Left ventricle myocardium inferior (tissue), 1 donor: ENCODE measurements around the gene LSMEM2. TPM values are rescaled to one million over a fixed set of nuclear protein-coding genes. Genes with fewer than 3 reads are reported as not detected.
"Not testable (repeated sequence)": the region's sequence is repeated elsewhere in the genome, so short reads cannot be mapped to it uniquely, and the experiment has no call there.

Source experiments
- DNase-seq: peaks from one replicate; pipeline ENCODE4 v3.0.0-alpha.2; 2020
- H3K27ac ChIP-seq: fragments of 200-600 bp; replicated peaks from 2 replicates; pipeline ENCODE4 v1.8.0; 2021
- H3K27me3 ChIP-seq: fragments of 200-600 bp; 2 replicates; pipeline ENCODE4 v1.8.0; 2021; ENCODE audit warnings: low read depth
- H3K36me3 ChIP-seq: fragments of 200-600 bp; 2 replicates; pipeline ENCODE4 v1.8.0; 2021
- H3K4me1 ChIP-seq: fragments of 200-600 bp; 2 replicates; pipeline ENCODE4 v1.8.0; 2021
- H3K4me3 ChIP-seq: fragments of 200-600 bp; 2 replicates; pipeline ENCODE4 v1.8.0; 2021; ENCODE audit warnings: mild to moderate bottlenecking, moderate library complexity
- H3K9me3 ChIP-seq: fragments of 200-600 bp; replicated peaks from 2 replicates; pipeline ENCODE4 v1.8.0; 2021
- CTCF ChIP-seq: fragments of 200-600 bp; IDR thresholded peaks from 2 replicates; pipeline ENCODE4 v1.8.0; 2021; ENCODE audit warnings: antibody characterized with exemption, mild to moderate bottlenecking, borderline replicate concordance
- intact Hi-C: fragments of 100-400 bp; cut with micrococcal nuclease; formaldehyde crosslinking; loops from one replicate; pipeline ENCODE4 v1.11.0; 2022
- total RNA-seq: library from RNA; stranded (reverse); fragmentation: NEBNext Ultra II Directional; extraction: Animal tissue kit (Norgen Biotek cat#: 25700); gene quantifications from one replicate; pipeline ENCODE4 v1.2.1, GENCODE V29; 2021
- donor health status: DM: no; HTN: yes; CAD: no; lungs with severe emphysema.

LSMEM2 gene
- total RNA-seq, 1 donor from 2014 or later, result 27.7 TPM

DNA sequence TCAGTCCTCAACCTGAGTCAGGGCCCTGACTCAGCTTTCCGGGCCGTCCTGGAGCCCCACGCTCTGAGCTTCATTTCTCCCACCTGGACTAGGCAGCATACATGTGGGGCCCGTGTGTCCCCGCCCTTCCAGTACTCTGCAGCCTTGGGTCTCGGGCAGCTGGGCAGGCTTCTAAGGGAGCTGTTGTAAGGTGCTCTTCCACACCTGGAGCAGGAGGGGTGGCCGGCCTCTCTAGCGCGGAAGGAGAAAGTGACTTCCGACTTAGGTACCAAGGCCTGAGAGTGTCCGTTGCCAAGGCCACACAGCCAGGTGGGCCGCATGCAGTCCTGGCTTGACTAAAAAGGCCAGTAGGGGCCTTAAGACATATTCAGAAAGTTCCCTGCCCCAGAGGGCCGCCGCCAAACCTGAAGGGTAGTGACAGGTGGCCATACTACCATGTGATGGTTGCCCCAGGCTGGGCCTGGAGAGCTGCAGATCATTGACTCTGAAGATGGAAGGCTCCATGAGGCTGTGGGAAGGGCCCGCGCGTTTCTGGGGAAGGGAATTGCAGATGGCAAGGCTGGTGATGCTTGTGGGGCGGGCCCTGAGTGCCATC lies 19.4 kb upstream of the LSMEM2 start:
- Histone ChIP-seq H3K27ac (peak overlapping the region; percentile 99), H3K4me1 (peaks cover 81% of the 10 kb centered on the region), H3K27me3 (no peaks in the 10 kb centered on the region), H3K9me3 (peaks cover 6% of the 10 kb centered on the region), H3K36me3 (peaks cover 38% of the 10 kb centered on the region), H3K4me3 (peak overlapping the region; percentile 79)
- no peak for DNase-seq
- TF ChIP-seq CTCF, result no peak
- intact Hi-C loops, result no loop called here

GRCh38 chr3:50260027-50260941 lies 18.6 kb upstream of the LSMEM2 start:
- peak overlapping the region; percentile 99 for H3K27ac ChIP-seq
- no peaks in the 10 kb centered on the region for H3K27me3 ChIP-seq
- H3K4me1 ChIP-seq, result peaks cover 81% of the 10 kb centered on the region
- peaks cover 33% of the 10 kb centered on the region for H3K36me3 ChIP-seq
- intact Hi-C loops, result no loop called here
- peak; percentile 98 for TF ChIP-seq CTCF
- peak; percentile 95 for DNase-seq
- peaks cover 6% of the 10 kb centered on the region for H3K9me3 ChIP-seq
- peak overlapping the region; percentile 79 for H3K4me3 ChIP-seq

DNA sequence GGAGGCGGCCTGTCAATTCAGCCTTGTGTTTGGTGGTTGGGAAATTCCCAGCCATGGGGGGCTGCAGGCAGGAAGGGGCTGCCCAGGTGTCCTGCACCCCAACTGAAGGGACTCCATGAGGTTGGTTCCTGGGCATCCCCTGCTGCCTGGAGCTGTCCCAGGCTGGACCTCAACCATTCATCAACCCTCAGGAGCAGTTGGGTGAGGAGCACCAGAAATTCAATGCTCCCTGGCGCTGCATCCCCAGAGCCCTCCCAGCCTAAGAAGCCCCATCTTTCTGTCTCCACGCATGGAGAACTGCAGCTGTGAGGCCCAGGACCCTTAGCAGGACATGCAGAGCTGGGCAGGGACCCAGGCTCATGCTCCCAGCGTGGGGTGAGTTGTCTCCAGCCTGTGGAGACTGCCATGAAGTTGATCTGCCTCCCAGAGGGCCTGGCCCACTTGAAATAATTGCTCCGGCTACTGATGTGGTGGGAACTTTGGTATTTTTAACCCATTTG lies 17.9 kb upstream of the LSMEM2 start:
- Histone ChIP-seq H3K36me3 (peaks cover 26% of the 10 kb centered on the region), H3K4me1 (peaks cover 81% of the 10 kb centered on the region), H3K9me3 (peaks cover 6% of the 10 kb centered on the region), H3K27me3 (no peaks in the 10 kb centered on the region), H3K4me3 (peak overlapping the region; percentile 79), H3K27ac (peak overlapping the region; percentile 99)
- intact Hi-C loops, result no loop called here
- no peak for TF ChIP-seq CTCF
- no peak for DNase-seq

DNA sequence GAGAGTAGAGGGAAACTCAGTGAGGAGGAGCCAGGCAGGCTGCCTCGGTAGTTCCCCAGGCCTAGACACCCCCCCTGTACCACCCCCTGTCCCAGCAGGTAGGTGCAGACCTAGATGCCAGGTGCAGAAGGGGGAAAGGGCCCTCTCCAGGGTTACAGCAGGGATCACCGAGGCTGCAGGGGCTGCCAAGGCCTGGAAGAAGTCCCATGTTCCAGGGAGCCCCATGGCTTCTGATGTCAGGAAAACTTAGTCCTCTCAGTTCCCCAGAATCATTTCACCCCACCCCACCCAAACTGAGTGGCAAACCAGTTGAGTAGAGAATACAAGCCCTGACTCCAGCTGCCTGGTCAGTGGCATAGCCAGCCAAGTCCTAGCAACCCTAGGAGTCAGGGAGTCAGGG lies 17.4 kb upstream of the LSMEM2 start:
- intact Hi-C loops, result no loop called here
- H3K4me3 ChIP-seq, result peak overlapping the region; percentile 79

DNA sequence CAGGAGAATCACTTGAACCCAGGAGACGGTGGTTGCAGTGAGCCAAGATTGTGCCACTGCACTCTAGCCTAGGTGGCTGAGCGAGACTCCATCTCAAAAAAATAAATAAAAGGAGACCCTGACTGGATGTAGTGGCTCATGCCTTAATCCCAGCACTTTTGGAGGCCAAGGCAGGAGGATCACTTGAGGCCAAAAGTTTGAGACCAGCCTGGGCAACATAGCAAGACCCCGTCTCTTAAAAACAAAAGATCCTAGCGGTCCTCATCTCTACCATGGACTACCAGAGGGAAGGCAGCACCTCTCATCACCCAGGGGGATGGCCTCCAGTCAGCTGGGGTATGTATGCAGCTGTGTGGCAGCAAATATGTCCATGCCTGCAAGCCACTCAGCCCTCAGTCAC lies 16.7 kb upstream of the LSMEM2 start:
- peak overlapping the region; percentile 99 for H3K27ac ChIP-seq
- DNase-seq, intact Hi-C loops, H3K9me3 ChIP-seq, H3K27me3 ChIP-seq, H3K4me3 ChIP-seq: not testable (repeated sequence)
- H3K36me3 ChIP-seq, result peaks cover 14% of the 10 kb centered on the region
- peaks cover 81% of the 10 kb centered on the region for H3K4me1 ChIP-seq

More for the DNA sequence above, 17.4 kb upstream of the LSMEM2 start:
- TF ChIP-seq CTCF, result no peak
- DNase-seq, result no peak
- Histone ChIP-seq H3K9me3 (peaks cover 6% of the 10 kb centered on the region), H3K4me1 (peaks cover 81% of the 10 kb centered on the region), H3K27me3 (no peaks in the 10 kb centered on the region), H3K27ac (peak overlapping the region; percentile 99), H3K36me3 (peaks cover 21% of the 10 kb centered on the region)
